H1 (cell line): ENCODE results near the gene CFAP157. TPM values are rescaled to one million over a fixed set of nuclear protein-coding genes. Genes with fewer than 3 reads are reported as not detected.

ENCODE experiments used
- CTCF ChIA-PET: fragments of 300-600 bp; sonication (Branson Sonifier 250); formaldehyde crosslinking; loops from one replicate; lab custom pipeline; 2021; ENCODE audit not compliant: partially characterized antibody; lab: Charles Lee
- POLR2A ChIA-PET: fragments of 300-600 bp; sonication (Branson Sonifier 250); formaldehyde crosslinking; loops from one replicate; lab custom pipeline; 2021; ENCODE audit warnings: inconsistent platforms; ENCODE audit not compliant: partially characterized antibody; lab: Charles Lee
- DNase-seq, 2 experiments: peaks; one replicate each; pipeline versions ENCODE4 v3.0.0 to v3.0.0-alpha.2; 2010 to 2022; ENCODE audit warnings: low spot score in 2 of 2, low read depth in 1 of 2, mixed read lengths in 1 of 2
- FAIRE-seq: peaks from 2 replicates; lab custom pipeline; 2011; peaks lifted over from hg19 to GRCh38; lab: Jason Lieb, UNC
- H2AFZ ChIP-seq: 2 replicates; pipeline ENCODE4 v1.8.1; 2012; ENCODE audit warnings: low read length, inconsistent platforms
- H2AK5ac ChIP-seq: 2 replicates; pipeline ENCODE4 v1.6.1; 2013; ENCODE audit warnings: low read depth, low read length
- H2BK120ac ChIP-seq: replicated peaks from 2 replicates; pipeline ENCODE3; 2013; ENCODE audit warnings: low read depth, low read length, inconsistent platforms
- H2BK12ac ChIP-seq: 2 replicates; pipeline ENCODE4 v1.6.1; 2013; ENCODE audit warnings: low read depth, low read length
- H2BK15ac ChIP-seq: 2 replicates; pipeline ENCODE4 v1.6.1; 2013; ENCODE audit warnings: low read length
- H2BK20ac ChIP-seq: 2 replicates; pipeline ENCODE4 v1.6.1; 2013; ENCODE audit warnings: low read length
- H2BK5ac ChIP-seq: 2 replicates; pipeline ENCODE4 v1.6.1; 2013; ENCODE audit warnings: low read depth, low read length
- H3K14ac ChIP-seq: 2 replicates; pipeline ENCODE4 v1.6.1; 2013; ENCODE audit warnings: inconsistent platforms; ENCODE audit not compliant: insufficient read length
- H3K18ac ChIP-seq: 2 replicates; pipeline ENCODE4 v1.6.1; 2013; ENCODE audit warnings: low read length; ENCODE audit errors: extremely low read depth
- H3K23ac ChIP-seq: 2 replicates; pipeline ENCODE4 v1.6.1; 2013; ENCODE audit warnings: inconsistent platforms; ENCODE audit not compliant: insufficient read length
- H3K23me2 ChIP-seq: 2 replicates; pipeline ENCODE4 v1.6.1; 2013; ENCODE audit warnings: low read depth, low read length
- H3K27ac ChIP-seq: 2 replicates; pipeline ENCODE4 v1.6.1; 2011; ENCODE audit warnings: low read depth, low read length, inconsistent platforms
- H3K27me3 ChIP-seq, 4 experiments: replicated peaks in 1 of 4; 1 replicate in 1 of 4; 2 replicates in 3 of 4; pipeline versions ENCODE4 v1.6.1 to v1.8.1; 2011 to 2013; ENCODE audit warnings: low read length in 3 of 4, mild to moderate bottlenecking in 3 of 4, inconsistent platforms in 2 of 4, mixed read lengths in 2 of 4, moderate library complexity in 1 of 4; ENCODE audit not compliant: control insufficient read depth in 3 of 4, insufficient read depth in 3 of 4; ENCODE audit errors: extremely low read depth in 1 of 4
- H3K36me3 ChIP-seq, 4 experiments: 2 replicates each; pipeline versions ENCODE4 v1.6.1 to v1.8.1; 2011 to 2013; ENCODE audit warnings: mild to moderate bottlenecking in 4 of 4, low read length in 3 of 4, moderate library complexity in 2 of 4, control low read depth in 1 of 4, inconsistent platforms in 1 of 4; ENCODE audit not compliant: insufficient read depth in 4 of 4, control insufficient read depth in 2 of 4
- H3K4ac ChIP-seq: replicated peaks from 2 replicates; pipeline ENCODE3; 2013; ENCODE audit warnings: low read length, low read depth, mixed read lengths, inconsistent platforms; ENCODE audit not compliant: insufficient read length
- H3K4me1 ChIP-seq, 4 experiments: replicated peaks in 1 of 4; 1 replicate in 1 of 4; 2 replicates in 3 of 4; pipeline versions ENCODE4 v1.6.1 to v1.8.1; 2011 to 2013; ENCODE audit warnings: low read length in 3 of 4, inconsistent platforms in 2 of 4, mixed read lengths in 1 of 4; ENCODE audit not compliant: insufficient read depth in 4 of 4, control insufficient read depth in 3 of 4
- H3K4me2 ChIP-seq, 2 experiments: 2 replicates each; pipeline versions ENCODE4 v1.6.1 to v1.8.1; 2011 to 2013; ENCODE audit warnings: low read depth in 2 of 2, low read length in 2 of 2, control low read depth in 1 of 2, inconsistent platforms in 1 of 2, mild to moderate bottlenecking in 1 of 2; ENCODE audit not compliant: insufficient read depth in 1 of 2
- H3K4me3 ChIP-seq, 4 experiments: fragments of 200-600, 300-600 bp in 1 of 4; sonication (generic), shearing (Covaris generic), sonication (Bioruptor Twin) in 1 of 4; 2 replicates each; pipeline versions ENCODE4 v1.5.1 to v1.8.1; 2011 to 2016; ENCODE audit warnings: low read length in 4 of 4, low read depth in 3 of 4, control low read depth in 2 of 4, inconsistent platforms in 2 of 4, mild to moderate bottlenecking in 2 of 4, mixed read lengths in 1 of 4, moderate library complexity in 1 of 4; ENCODE audit not compliant: insufficient read depth in 2 of 4; ENCODE audit errors: extremely low read depth in 1 of 4
- H3K56ac ChIP-seq: replicated peaks from 2 replicates; pipeline ENCODE3; 2013; ENCODE audit warnings: low read depth, mild to moderate bottlenecking, mixed read lengths, low read length, inconsistent platforms; ENCODE audit not compliant: insufficient read length
- H3K79me1 ChIP-seq: 2 replicates; pipeline ENCODE4 v1.6.1; 2013; ENCODE audit warnings: low read depth, low read length, control low read depth
- H3K79me2 ChIP-seq, 2 experiments: 2 replicates each; pipeline versions ENCODE4 v1.6.1 to v1.8.1; 2012 to 2013; ENCODE audit warnings: low read length in 2 of 2, mild to moderate bottlenecking in 2 of 2, inconsistent platforms in 1 of 2; ENCODE audit not compliant: insufficient read depth in 2 of 2, control insufficient read depth in 1 of 2
- H3K9ac ChIP-seq, 4 experiments: replicated peaks in 1 of 4; 1 replicate in 1 of 4; 2 replicates in 3 of 4; pipeline versions ENCODE4 v1.6.1 to v1.8.1; 2011 to 2013; ENCODE audit warnings: low read depth in 3 of 4, low read length in 3 of 4, control low read depth in 2 of 4, mild to moderate bottlenecking in 2 of 4, moderate library complexity in 2 of 4, inconsistent platforms in 1 of 4; ENCODE audit errors: extremely low read depth in 1 of 4
- H3K9me3 ChIP-seq, 2 experiments: 2 replicates each; pipeline versions ENCODE4 v1.6.1 to v1.8.1; 2012 to 2013; ENCODE audit warnings: mild to moderate bottlenecking in 2 of 2, moderate library complexity in 2 of 2, control low read depth in 1 of 2, inconsistent platforms in 1 of 2, low read depth in 1 of 2, low read length in 1 of 2, mixed read lengths in 1 of 2; ENCODE audit not compliant: insufficient read depth in 2 of 2
- H4K20me1 ChIP-seq, 2 experiments: replicated peaks in 1 of 2; 2 replicates each; pipeline versions ENCODE3 to v1.8.1; 2011 to 2013; ENCODE audit warnings: inconsistent platforms in 2 of 2, low read length in 2 of 2, mild to moderate bottlenecking in 1 of 2; ENCODE audit not compliant: insufficient read depth in 2 of 2, control insufficient read depth in 1 of 2
- H4K5ac ChIP-seq: 2 replicates; pipeline ENCODE4 v1.6.1; 2013; ENCODE audit warnings: low read length, low read depth, mixed read lengths, inconsistent platforms; ENCODE audit not compliant: insufficient read length
- H4K8ac ChIP-seq: 2 replicates; pipeline ENCODE4 v1.8.0; 2013; ENCODE audit warnings: mild to moderate bottlenecking, moderate library complexity, low read length, inconsistent platforms; ENCODE audit not compliant: insufficient read depth; ENCODE audit errors: extremely low read depth
- H4K91ac ChIP-seq: replicated peaks from 2 replicates; pipeline ENCODE3; 2013; ENCODE audit warnings: low read length, mixed read lengths, inconsistent platforms; ENCODE audit not compliant: insufficient read length
- CBX8 ChIP-seq: fragments of 300-800, 300-1000 bp; sonication (generic); IDR thresholded peaks from 2 replicates; pipeline ENCODE4 v1.7.1; 2016; ENCODE audit warnings: low read depth, low read length, borderline replicate concordance
- RXRA ChIP-seq: IDR thresholded peaks from 2 replicates; pipeline ENCODE4 v1.6.1; 2011; ENCODE audit warnings: low read depth, mild to moderate bottlenecking, low read length, moderate library complexity; ENCODE audit not compliant: insufficient read depth
- YY1 ChIP-seq: IDR thresholded peaks from 2 replicates; pipeline ENCODE4 v1.6.1; 2011; ENCODE audit warnings: low read depth, mild to moderate bottlenecking, low read length
- WGBS, 2 experiments: shearing (Covaris generic) in 1 of 2; methylation state at CpG; one replicate each; pipeline versions ENCODE4 v1.1.6 to v1.1.7; 2013 to 2015; ENCODE audit warnings: low lambda C conversion rate in 2 of 2, mixed read lengths in 2 of 2, inconsistent platforms in 1 of 2, low coverage in 1 of 2, missing lambda C conversion rate in 1 of 2; ENCODE audit not compliant: insufficient replicate concordance in 2 of 2, insufficient coverage in 1 of 2, insufficient read length in 1 of 2; ENCODE audit errors: extremely low coverage in 1 of 2, missing lambda C conversion rate in 1 of 2; 5-methylcytosine and 5-hydroxymethylcytosine counted together
- polyA plus RNA-seq, 7 experiments: library from polyadenylated mRNA; depleted of rRNA in 3 of 7; stranded (reverse) in 5 of 7; unstranded in 2 of 7; fragments of >200 nt in 5 of 7; fragments of 200-250 nt in 2 of 7; gene quantifications; 1 replicate in 5 of 7; 2 replicates in 1 of 7; 4 replicates in 1 of 7; pipeline versions ENCODE4 v1.2.1 to v1.2.3, GENCODE V29; 2011 to 2013; ENCODE audit warnings: missing spikeins in 2 of 7, mixed read lengths in 2 of 7
- total RNA-seq: library from RNA; stranded (reverse); fragmentation: NEBNext Ultra II Directional; extraction: Animal tissue kit (Norgen Biotek cat#: 25700); gene quantifications from 2 replicates; pipeline ENCODE4 v1.2.1, GENCODE V29; 2021

CFAP157 gene
- total and polyA plus RNA-seq, 2 of the 8 experiments (the other 6 are each of a cell fraction or from before 2014, with no cell fraction given) = not detected

GRCh38 chr9:127705577-127706379 lies 1.0 kb upstream of the CFAP157 start:
- ChIA-PET POLR2A (interaction anchor here (0.6 to 2.5 kb wide), 5 partner anchors 9 to 256 kb away, joined by 3 to 17 read pairs (median 3); partner anchors contain the start of genes PTRH1 and TTC16), CTCF (interaction anchor here (1.0 to 2.8 kb wide), 14 partner anchors 8 to 215 kb away, joined by 3 to 10 read pairs (median 3); partner anchors contain the start of gene TOR2A)
- H4K91ac ChIP-seq = no peak overlapping the region
- no peaks in the 10 kb centered on the region for H3K23me2 ChIP-seq
- no peak overlapping the region; the same call in 1 of the 2 replicates for H3K18ac ChIP-seq
- no peak overlapping the region for H2BK5ac ChIP-seq
- peak overlapping the region; percentile 86; the same call in 1 of the 2 replicates for H2BK20ac ChIP-seq
- peak overlapping the region; percentile 44 for H3K4ac ChIP-seq
- FAIRE-seq (no peak), DNase-seq (no peak)
- no peak overlapping the region for H3K56ac ChIP-seq
- no peak overlapping the region for H2AK5ac ChIP-seq
- no peak overlapping the region for H2BK15ac ChIP-seq
- no peak overlapping the region; the same call in 1 of the 2 replicates for H3K27ac ChIP-seq
- no peaks in the 10 kb centered on the region for H3K9me3 ChIP-seq
- no peak overlapping the region for H4K5ac ChIP-seq
- peaks cover 0 to 11% (median 5%) of the 10 kb centered on the region in 4 experiments; a peak in 5 of 7 replicates for H3K4me1 ChIP-seq
- 86% methylated on average over 12 of the region's 12 CpGs; no CpG with 5 or more reads in 1 of the 2 experiments for WGBS, 2 experiments
- no peak overlapping the region for H3K4me3 ChIP-seq
- no peak overlapping the region for H2BK120ac ChIP-seq
- no peak overlapping the region for H3K9ac ChIP-seq
- no peaks in the 10 kb centered on the region for H4K20me1 ChIP-seq
- H2AFZ ChIP-seq = no peak overlapping the region
- no peaks in the 10 kb centered on the region; a peak in 2 of 7 replicates for H3K27me3 ChIP-seq
- TF ChIP-seq RXRA (no peak), YY1 (no peak), CBX8 (no peak)
- TF ChIP-seq, all 59 proteins: peak for 0
- no peak overlapping the region for H3K4me2 ChIP-seq
- H3K79me1 ChIP-seq = no peaks in the 10 kb centered on the region
- peak overlapping the region; percentile 57; the same call in 1 of the 2 replicates for H4K8ac ChIP-seq
- H3K23ac ChIP-seq = no peak overlapping the region
- H3K14ac ChIP-seq = no peak overlapping the region
- peak overlapping the region; percentile 39; the same call in 1 of the 2 replicates for H2BK12ac ChIP-seq
- no peaks in the 10 kb centered on the region for H3K79me2 ChIP-seq
- H3K36me3 ChIP-seq = no peaks in the 10 kb centered on the region
